GM19240 (cell line): ENCODE measurements around the gene EML1.

Experiments
- DNase-seq: peaks from one replicate; pipeline ENCODE4 v3.0.0; 2011; ENCODE audit warnings: low spot score; ENCODE audit not compliant: insufficient read length

The EML1 gene

GRCh38 chr14:99896361-99896760 lies 103.1 kb downstream of the EML1 start:
- DNase-seq: no peak

- DNase-seq: no peak
Measured at GRCh38 chr14:99899578-99900178, 106.5 kb downstream of the EML1 start.

GRCh38 chr14:99902925-99903324 lies 109.7 kb downstream of the EML1 start:
- no peak for DNase-seq

DNA sequence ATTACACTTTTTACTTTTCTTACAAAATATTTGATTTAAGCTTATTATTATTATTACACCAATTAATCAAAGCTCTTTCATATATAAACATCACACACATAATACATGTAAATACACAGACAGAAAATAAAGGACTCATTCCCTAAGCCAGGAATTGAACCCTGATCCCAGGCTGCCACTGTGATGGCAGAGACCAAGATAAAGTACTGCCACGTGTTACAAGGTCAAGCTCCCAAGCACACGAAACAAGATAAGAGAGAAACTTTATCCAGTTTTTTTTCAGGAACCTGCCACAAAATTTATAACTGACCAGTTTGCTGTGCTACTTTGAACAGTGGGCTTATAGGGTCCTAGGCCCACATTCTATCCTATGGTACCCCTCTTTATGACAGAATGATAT lies 111.3 kb downstream of the EML1 start:
- no peak for DNase-seq

- no peak for DNase-seq
Measured at GRCh38 chr14:99905121-99905520, 111.9 kb downstream of the EML1 start.

GRCh38 chr14:99907761-99908652 lies 114.8 kb downstream of the EML1 start:
- DNase-seq: no peak

GRCh38 chr14:99908653-99909250 lies 115.5 kb downstream of the EML1 start:
- DNase-seq: no peak

DNA sequence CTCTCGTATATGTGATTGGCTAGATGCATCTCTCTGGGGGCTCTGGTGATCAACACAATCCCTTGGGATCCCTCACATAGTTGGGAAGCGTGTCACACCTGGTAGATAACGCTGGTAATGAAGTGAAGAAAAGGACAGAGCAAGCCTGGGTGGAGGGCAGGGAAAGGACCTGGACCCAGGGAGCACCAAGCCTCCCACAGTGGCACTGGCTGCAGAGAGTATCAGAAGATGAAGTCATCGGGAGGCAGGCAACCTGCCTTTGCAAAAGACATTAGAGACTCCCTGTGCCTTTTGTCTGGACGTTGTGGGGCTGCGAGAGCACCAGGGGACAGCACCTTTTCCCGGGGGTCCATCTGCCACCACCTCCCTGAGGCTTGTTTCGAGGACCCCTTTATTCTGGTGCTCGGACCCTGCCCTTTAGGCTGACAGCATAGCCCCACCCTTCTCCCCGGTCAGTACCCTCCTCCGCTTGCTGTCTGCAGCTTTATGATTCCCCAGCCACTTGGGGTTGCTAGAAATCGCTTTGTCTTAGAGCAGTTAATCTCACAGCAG lies 116.4 kb downstream of the EML1 start:
- DNase-seq: no peak

DNA sequence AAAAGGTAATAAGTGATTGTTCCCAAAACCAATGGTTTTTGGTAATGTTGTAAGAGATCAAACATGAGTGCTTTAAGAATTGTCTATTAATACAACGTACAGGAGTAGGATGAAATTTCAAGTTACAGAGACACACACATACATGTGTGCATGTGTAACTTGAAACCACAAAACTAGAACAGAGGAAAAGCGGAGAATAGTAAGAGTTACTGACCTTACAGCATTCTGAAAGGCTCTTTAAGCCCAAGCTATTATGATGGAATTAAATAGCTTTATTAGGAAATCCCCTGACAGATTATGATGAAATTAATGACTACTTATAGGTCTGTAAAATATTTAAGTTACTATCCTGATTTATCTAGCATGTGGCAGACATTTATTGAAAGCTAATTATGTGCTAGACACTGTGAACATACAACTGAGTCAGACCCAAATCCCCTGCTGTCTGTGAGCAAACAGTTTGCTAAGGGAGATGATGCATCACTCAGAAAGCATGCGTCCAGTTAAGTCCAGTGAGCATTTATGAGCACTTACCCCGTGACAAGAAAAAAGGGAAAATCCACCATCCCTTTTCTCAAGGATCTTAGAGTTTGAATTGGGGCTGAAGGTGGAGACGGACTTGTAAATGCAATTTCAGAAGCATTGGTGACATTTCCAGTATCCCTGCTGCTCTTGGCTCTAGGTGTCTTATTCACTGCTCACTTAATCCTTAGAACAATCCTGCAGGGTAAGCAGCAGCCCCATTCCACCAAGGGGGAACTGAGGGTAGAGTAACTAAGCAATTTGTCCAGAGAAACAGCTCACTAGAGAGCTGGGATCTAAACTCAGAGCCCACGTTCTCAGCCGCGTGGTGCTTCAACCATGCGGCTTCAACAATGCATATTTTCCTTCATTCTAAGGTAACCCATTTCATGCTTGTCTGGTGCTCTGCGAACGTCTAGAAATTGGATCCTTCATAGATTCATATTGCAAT lies 117.4 kb downstream of the EML1 start:
- no peak for DNase-seq

- DNase-seq: no peak
Measured at GRCh38 chr14:99915305-99916090, 122.3 kb downstream of the EML1 start.

GRCh38 chr14:99916091-99916383 lies 122.8 kb downstream of the EML1 start:
- DNase-seq: no peak

DNA sequence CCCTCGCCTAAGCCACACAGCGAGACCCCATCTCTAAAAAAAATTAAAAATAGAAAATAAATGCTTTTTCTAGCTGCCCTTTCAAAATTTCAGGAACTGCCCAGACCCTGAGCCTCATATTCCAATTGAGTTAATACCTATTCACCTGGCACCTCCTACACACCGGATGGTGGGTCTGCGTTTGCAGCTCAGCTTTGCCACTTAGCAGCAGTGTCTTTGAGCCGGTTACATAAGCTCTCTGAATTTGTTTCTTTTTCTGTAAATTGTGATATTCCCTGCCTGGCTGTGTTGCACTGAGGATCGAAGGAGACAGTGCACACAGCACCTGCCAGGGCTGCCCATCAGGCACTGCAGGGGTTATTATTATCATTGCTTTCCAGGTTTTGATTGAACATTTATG lies 125.6 kb downstream of the EML1 start:
- DNase-seq: no peak

DNA sequence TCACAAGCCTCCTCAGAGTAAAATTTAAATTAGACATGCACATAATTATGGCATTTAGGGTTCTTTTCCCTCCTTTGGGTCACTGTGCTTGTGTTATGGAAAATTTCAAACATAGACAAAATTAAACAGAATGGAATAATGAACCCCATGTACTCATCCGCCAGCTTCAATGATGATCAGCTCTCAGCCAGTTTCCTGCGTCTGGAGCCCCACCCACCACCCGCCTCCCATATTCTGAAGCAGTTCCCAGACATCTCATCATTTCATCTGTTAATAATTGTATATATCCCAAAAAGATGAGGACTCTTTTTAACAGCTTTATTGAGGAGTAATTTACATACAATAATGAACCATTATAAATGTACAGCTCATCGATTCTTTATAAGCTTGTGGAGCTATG lies 128.2 kb downstream of the EML1 start:
- DNase-seq: no peak

DNA sequence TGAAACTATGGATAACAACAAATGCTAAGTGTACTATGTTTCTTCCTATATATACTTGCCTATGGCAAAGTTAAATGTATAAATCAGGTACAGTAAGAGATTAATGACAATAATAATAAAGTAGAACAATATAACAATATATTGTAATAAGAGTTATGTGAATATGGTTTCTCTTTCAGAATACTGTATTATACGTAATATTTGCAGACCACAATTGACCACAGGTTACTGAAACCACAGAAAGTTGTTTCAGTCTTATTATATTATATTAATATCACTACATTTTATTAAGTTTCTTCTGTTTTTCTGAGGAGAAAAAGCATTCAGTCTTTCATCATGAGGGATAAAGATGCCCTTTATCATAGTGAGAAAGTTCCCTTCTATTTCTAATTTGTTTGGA lies 131.2 kb downstream of the EML1 start:
- DNase-seq: no peak

DNA sequence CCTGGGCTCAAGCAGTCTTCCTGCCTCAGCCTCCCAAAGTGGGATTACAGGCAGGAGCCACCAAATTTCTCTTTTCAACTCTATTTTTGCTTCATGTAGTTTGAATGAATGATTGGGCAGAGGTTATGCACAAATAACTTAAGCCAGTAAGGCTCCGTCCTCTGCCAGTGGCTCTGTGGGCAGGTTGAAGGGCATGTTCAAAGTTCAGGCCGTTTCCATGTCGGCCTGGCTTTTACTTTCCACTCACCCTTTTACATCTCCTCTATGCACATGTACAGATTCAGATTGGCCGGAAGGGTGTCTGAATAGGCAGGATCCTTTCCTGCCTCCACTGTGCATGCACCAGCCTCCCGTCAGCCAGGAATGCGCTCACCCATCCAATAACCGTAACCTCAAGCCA lies 132.3 kb downstream of the EML1 start:
- no peak for DNase-seq

DNA sequence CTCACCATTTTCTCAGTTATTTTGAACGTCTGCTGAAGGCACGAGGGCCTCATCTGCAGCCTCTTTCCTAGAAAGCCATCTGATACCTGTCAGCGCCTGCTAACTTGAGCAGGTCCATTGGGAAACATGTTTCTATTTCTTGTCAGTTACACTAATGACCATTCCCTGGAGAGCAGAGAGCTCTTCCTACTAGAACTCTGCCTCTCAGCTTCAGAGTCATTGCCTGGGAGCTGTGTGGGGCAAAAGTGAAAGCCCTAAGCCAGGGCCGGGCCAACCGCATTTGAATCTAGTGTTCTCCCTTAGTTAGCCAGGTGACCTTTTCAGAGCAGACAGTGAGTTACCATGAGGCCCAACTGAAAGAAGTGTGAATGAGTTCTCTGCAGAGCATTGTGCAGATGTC lies 135.8 kb downstream of the EML1 start:
- DNase-seq: no peak

DNA sequence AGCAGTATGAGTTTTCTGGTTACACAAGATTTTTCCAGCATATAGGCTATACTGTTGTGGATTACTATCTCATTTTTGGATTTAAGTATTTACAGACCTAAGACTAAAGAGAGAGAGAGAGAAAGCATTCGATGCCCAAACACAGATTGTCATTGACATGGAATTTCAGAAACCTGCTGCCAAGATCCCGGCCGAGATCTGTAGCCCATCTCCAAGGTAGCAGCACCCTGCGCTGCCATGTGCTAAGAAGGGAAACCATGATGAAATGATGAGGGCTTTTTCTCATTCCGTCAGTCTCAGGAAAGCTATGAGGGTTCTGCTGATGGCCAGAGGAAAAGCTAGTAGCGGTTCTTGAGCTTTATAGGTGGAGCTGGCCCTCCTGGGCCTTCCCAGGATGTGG lies 136.4 kb downstream of the EML1 start:
- DNase-seq: no peak

- DNase-seq: peak; percentile 48
Measured at GRCh38 chr14:99930420-99931274, 137.4 kb downstream of the EML1 start.

DNA sequence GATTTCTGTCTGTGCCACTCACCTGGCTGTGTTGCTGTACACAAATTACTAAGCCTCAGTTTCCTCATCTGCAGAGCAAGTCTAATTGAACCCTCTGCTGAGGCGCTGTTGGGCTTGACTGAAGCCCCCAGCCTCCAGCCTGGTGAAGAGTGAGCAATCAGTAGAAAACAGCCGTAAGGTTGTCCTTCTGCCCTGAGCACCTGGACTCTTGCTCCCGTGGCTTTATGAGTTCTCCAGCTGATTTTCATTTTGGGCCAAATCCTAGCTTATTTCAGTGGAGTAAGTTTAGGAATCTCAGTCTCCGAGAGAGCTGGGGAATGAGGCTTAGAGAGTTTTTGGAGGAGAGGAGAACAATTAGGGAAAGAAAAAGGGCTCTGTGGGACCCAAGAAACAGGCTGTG lies 138.1 kb downstream of the EML1 start:
- no peak for DNase-seq

DNA sequence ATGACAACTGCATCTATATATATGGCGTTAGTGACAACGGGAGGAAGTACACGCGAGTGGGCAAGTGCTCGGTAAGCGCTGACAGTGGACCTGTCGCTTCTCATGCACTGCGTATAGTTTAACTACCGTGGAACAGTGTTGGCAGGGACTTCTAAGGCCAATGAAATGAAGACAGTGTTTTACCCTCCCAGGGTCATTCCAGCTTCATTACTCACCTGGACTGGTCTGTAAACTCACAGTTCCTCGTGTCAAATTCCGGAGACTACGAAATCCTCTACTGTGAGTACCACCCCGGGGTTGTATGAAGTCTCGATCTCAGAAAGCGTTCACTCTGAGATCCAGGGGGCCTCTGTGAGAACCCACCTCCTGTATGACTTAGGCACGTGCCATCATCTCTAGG lies 142.8 kb downstream of the EML1 start:
- no peak for DNase-seq
